Coronary artery (tissue), 2 donors: ENCODE data around the gene BTBD1.
A peak's percentile ranks its signal among the peaks of the same experiment; 100 is the strongest.

Experiments
- DNase-seq: peaks from one replicate; pipeline ENCODE4 v3.0.0-alpha.2; 2017; ENCODE audit warnings: low spot score
- H3K27ac ChIP-seq, 2 donors: fragments of 200-600 bp; sonication (generic); one replicate each; pipeline ENCODE4 v1.5.1; 2016 to 2019
- H3K4me3 ChIP-seq: fragments of 200-600 bp; sonication (generic); 2 replicates; pipeline ENCODE4 v1.5.1; 2016; ENCODE audit warnings: mild to moderate bottlenecking, moderate library complexity
- CTCF ChIP-seq: fragments of 200-600 bp; sonication (generic); IDR thresholded peaks from one replicate; pipeline ENCODE4 v1.5.1; 2019; ENCODE audit warnings: antibody characterized with exemption

BTBD1 gene

GRCh38 chr15:83112233-83112955 is 45.3 kb upstream of the BTBD1 start:
- no peak for DNase-seq
- peak overlapping the region in 1 of 2 donors; percentile 26 for H3K27ac ChIP-seq
- no peak for TF ChIP-seq CTCF
- H3K4me3 ChIP-seq: no peak overlapping the region

- no peak for DNase-seq
- TF ChIP-seq CTCF: no peak
- no peak overlapping the region for H3K27ac ChIP-seq
- no peak overlapping the region for H3K4me3 ChIP-seq
Measured at GRCh38 chr15:83111149-83111548, 44.1 kb upstream of the BTBD1 start.

- TF ChIP-seq CTCF: no peak
- Histone ChIP-seq H3K27ac (no peak overlapping the region), H3K4me3 (no peak overlapping the region)
- DNase-seq: no peak
Measured at GRCh38 chr15:83110381-83110780, 43.3 kb upstream of the BTBD1 start.

- H3K4me3 ChIP-seq: no peak overlapping the region
- peak overlapping the region in 1 of 2 donors; percentile 60 for H3K27ac ChIP-seq
- peak; percentile 60 for DNase-seq
- TF ChIP-seq CTCF: no peak
Measured at GRCh38 chr15:83109532-83109931, 42.5 kb upstream of the BTBD1 start.

- peak overlapping the region in 1 of 2 donors; percentile 60 for H3K27ac ChIP-seq
- peak overlapping the region; percentile 73 for H3K4me3 ChIP-seq
- TF ChIP-seq CTCF: no peak
- DNase-seq: no peak
Measured at GRCh38 chr15:83108266-83109219, 41.5 kb upstream of the BTBD1 start.

- peak overlapping the region in 1 of 2 donors; percentile 60 for H3K27ac ChIP-seq
- DNase-seq: no peak
Measured at GRCh38 chr15:83107841-83108181, 40.8 kb upstream of the BTBD1 start.

More at GRCh38 chr15:83107841-83108181, 40.8 kb upstream of the BTBD1 start:
- peak overlapping the region; percentile 73 for H3K4me3 ChIP-seq
- no peak for TF ChIP-seq CTCF
